Suprapubic skin (tissue), 4 donors: ENCODE measurements around the gene GABRD. TPM values are rescaled to one million over a fixed set of nuclear protein-coding genes. Genes with fewer than 3 reads are reported as not detected.
A peak's percentile ranks its signal among the peaks of the same experiment; 100 is the strongest.

ENCODE experiments used
- DNase-seq, 2 donors: peaks; one replicate each; pipeline ENCODE4 v3.0.0-alpha.2; 2019; ENCODE audit warnings: low spot score in 2 of 2
- H3K27ac ChIP-seq: fragments of 200-600 bp; sonication (generic); one replicate; pipeline ENCODE4 v1.5.1; 2019
- H3K27me3 ChIP-seq: fragments of 200-600 bp; sonication (generic); one replicate; pipeline ENCODE4 v1.5.1; 2019
- H3K36me3 ChIP-seq: fragments of 200-600 bp; sonication (generic); one replicate; pipeline ENCODE4 v1.5.1; 2019
- H3K4me1 ChIP-seq: fragments of 200-600 bp; sonication (generic); one replicate; pipeline ENCODE4 v1.5.1; 2019
- H3K4me3 ChIP-seq: fragments of 200-600 bp; sonication (generic); one replicate; pipeline ENCODE4 v1.5.1; 2019; ENCODE audit warnings: mild to moderate bottlenecking
- H3K9me3 ChIP-seq: fragments of 200-600 bp; sonication (generic); one replicate; pipeline ENCODE4 v1.5.1; 2019
- CTCF ChIP-seq, 2 donors: fragments of 200-600 bp in 1 of 2; fragments of 450-650 bp in 1 of 2; sonication (generic) in 1 of 2; IDR thresholded peaks; one replicate each; pipeline ENCODE4 v1.5.1; 2016 to 2019; ENCODE audit warnings: antibody characterized with exemption in 2 of 2, mild to moderate bottlenecking in 1 of 2, moderate library complexity in 1 of 2
- EP300 ChIP-seq: sonication (generic); formaldehyde crosslinking; IDR thresholded peaks from one replicate; pipeline ENCODE4 v1.6.1; 2017; ENCODE audit warnings: antibody characterized with exemption
- POLR2A ChIP-seq, 2 donors: fragments of 450-650 bp; IDR thresholded peaks; one replicate each; pipeline ENCODE4 v1.6.1; 2017; ENCODE audit warnings: antibody characterized with exemption in 2 of 2, mild to moderate bottlenecking in 2 of 2, moderate library complexity in 2 of 2
- POLR2AphosphoS5 ChIP-seq, 3 donors: sonication (generic); formaldehyde crosslinking; IDR thresholded peaks; one replicate each; pipeline ENCODE4 v1.6.1; 2017; ENCODE audit warnings: antibody characterized with exemption in 3 of 3
- WGBS: methylation state at CpG from one replicate; pipeline ENCODE4 v1.1.5; 2018; 5-methylcytosine and 5-hydroxymethylcytosine counted together
- total RNA-seq, 4 donors: library from RNA; depleted of rRNA; stranded (reverse); fragments of >200 nt; gene quantifications; one replicate each; pipeline ENCODE4 v1.1.0, GENCODE V29; 2016

The GABRD gene
- total RNA-seq, 4 donors from 2014 or later: 0.52 to 1.7 (median 1.2) TPM; not detected in 1

GRCh38 chr1:2049718-2050431, 30.7 kb downstream of the GABRD start, which contains the start of gene PRKCZ:
PRKCZ (plus strand) TSS chr1:2050411; CDS start chr1:2050631, 220 bp downstream.
- TF ChIP-seq POLR2AphosphoS5 (IDR thresholded peaks at IDR 0.05): no peak
- no peak for TF ChIP-seq EP300
- TF ChIP-seq POLR2A (IDR thresholded peaks at IDR 0.05): no peak
- no peak for TF ChIP-seq CTCF (IDR thresholded peaks at IDR 0.05)
- peak within 1 kb of the TSS; percentile 3 for H3K27ac ChIP-seq
- peaks cover 44% of the 10 kb centered on the region for H3K4me1 ChIP-seq
- H3K9me3 ChIP-seq: no peaks in the 10 kb centered on the region
- peaks cover 44% of the 10 kb centered on the region for H3K27me3 ChIP-seq
- WGBS: no CpG with 5 or more reads among the region's 83 CpGs
- DNase-seq: peak in 1 of 2 donors; percentile 84
- no peaks in the 10 kb centered on the region for H3K36me3 ChIP-seq
- peak within 1 kb of the TSS; percentile 62 for H3K4me3 ChIP-seq

GRCh38 chr1:2050461-2050792, 31.3 kb downstream of the GABRD start:
- H3K4me1 ChIP-seq: peaks cover 39% of the 10 kb centered on the region
- H3K4me3 ChIP-seq: peak overlapping the region; percentile 62
- no peaks in the 10 kb centered on the region for H3K36me3 ChIP-seq
- TF ChIP-seq POLR2A (IDR thresholded peaks at IDR 0.05) (no peak), CTCF (IDR thresholded peaks at IDR 0.05) (no peak), EP300 (no peak), POLR2AphosphoS5 (IDR thresholded peaks at IDR 0.05) (no peak)
- peaks cover 44% of the 10 kb centered on the region for H3K27me3 ChIP-seq
- no peak for DNase-seq
- peak overlapping the region; percentile 3 for H3K27ac ChIP-seq
- 0% methylated on average over 7 of the region's 51 CpGs for WGBS
- H3K9me3 ChIP-seq: no peaks in the 10 kb centered on the region

- peaks cover 44% of the 10 kb centered on the region for H3K27me3 ChIP-seq
- WGBS: 2% methylated on average over 21 of the region's 84 CpGs
- H3K36me3 ChIP-seq: peaks cover 3% of the 10 kb centered on the region
- no peak for DNase-seq
- TF ChIP-seq POLR2AphosphoS5 (IDR thresholded peaks at IDR 0.05): no peak
- H3K4me3 ChIP-seq: peak overlapping the region; percentile 62
- peak overlapping the region; percentile 3 for H3K27ac ChIP-seq
- no peaks in the 10 kb centered on the region for H3K9me3 ChIP-seq
- H3K4me1 ChIP-seq: peaks cover 33% of the 10 kb centered on the region
Measured at GRCh38 chr1:2050793-2051682, 31.9 kb downstream of the GABRD start.

GRCh38 chr1:2052054-2052679, 33.0 kb downstream of the GABRD start:
- H3K27ac ChIP-seq: no peak overlapping the region
- peaks cover 35% of the 10 kb centered on the region for H3K27me3 ChIP-seq
- no peaks in the 10 kb centered on the region for H3K9me3 ChIP-seq
- TF ChIP-seq POLR2A (IDR thresholded peaks at IDR 0.05) (no peak), CTCF (IDR thresholded peaks at IDR 0.05) (no peak), EP300 (no peak), POLR2AphosphoS5 (IDR thresholded peaks at IDR 0.05) (no peak)
- H3K36me3 ChIP-seq: peaks cover 7% of the 10 kb centered on the region
- peaks cover 27% of the 10 kb centered on the region for H3K4me1 ChIP-seq
- no peak for DNase-seq
- 54% methylated on average over 10 of the region's 16 CpGs for WGBS
- H3K4me3 ChIP-seq: peak overlapping the region; percentile 62

GRCh38 chr1:2052756-2053155, 33.6 kb downstream of the GABRD start:
- Histone ChIP-seq H3K27ac (no peak overlapping the region), H3K4me1 (peaks cover 27% of the 10 kb centered on the region), H3K36me3 (peaks cover 11% of the 10 kb centered on the region), H3K27me3 (peaks cover 34% of the 10 kb centered on the region), H3K9me3 (no peaks in the 10 kb centered on the region), H3K4me3 (no peak overlapping the region)
- whole genome bisulfite sequencing: 89% methylated on average over 10 of the region's 10 CpGs
- TF ChIP-seq EP300: no peak
- no peak for DNase-seq

- Histone ChIP-seq H3K4me1 (peaks cover 27% of the 10 kb centered on the region), H3K27ac (no peak overlapping the region)
Measured at GRCh38 chr1:2053217-2053616, 34.1 kb downstream of the GABRD start.

More at GRCh38 chr1:2053217-2053616, 34.1 kb downstream of the GABRD start:
- 85% methylated on average over 17 of the region's 17 CpGs for WGBS
- DNase-seq: no peak
- TF ChIP-seq POLR2A (IDR thresholded peaks at IDR 0.05) (no peak), EP300 (no peak), CTCF (IDR thresholded peaks at IDR 0.05) (no peak), POLR2AphosphoS5 (IDR thresholded peaks at IDR 0.05) (no peak)
- no peaks in the 10 kb centered on the region for H3K9me3 ChIP-seq
- H3K36me3 ChIP-seq: peaks cover 11% of the 10 kb centered on the region
- peaks cover 31% of the 10 kb centered on the region for H3K27me3 ChIP-seq
- no peak overlapping the region for H3K4me3 ChIP-seq
